HL-60/S4 (cell line): ENCODE results near the gene RSPO1.

Experiments
- in situ Hi-C: fragments of 300-500 bp; cut with MboI; formaldehyde crosslinking; loops from 2 replicates; pipeline ENCODE4 v1.14.3; 2022; ENCODE audit warnings: low sequenced_read_pairs

Gene RSPO1

GRCh38 chr1:37634244-37634991 is at the start of gene RSPO1:
Gene RSPO1, minus strand, starts transcription at chr1:37634892. Its CDS starts 5,231 bp downstream, at chr1:37629661.
- in situ Hi-C loops = no loop called here

GRCh38 chr1:37684182-37684581 is 49.5 kb upstream of the RSPO1 start:
- in situ Hi-C loops = loop anchor here (10.0 kb wide), 1 partner anchor 229 kb away; no protein-coding TSS in a partner anchor

- in situ Hi-C loops = loop anchor here (10.0 kb wide), 1 partner anchor 228 kb away; no protein-coding TSS in a partner anchor
Measured at GRCh38 chr1:37682334-37682987, 47.8 kb upstream of the RSPO1 start.

- in situ Hi-C loops = loop anchor here (10.0 kb wide), 1 partner anchor 226 kb away; no protein-coding TSS in a partner anchor
Measured at GRCh38 chr1:37680933-37681332, 46.2 kb upstream of the RSPO1 start.

GRCh38 chr1:37677808-37678207 is 43.1 kb upstream of the RSPO1 start:
- in situ Hi-C loops = no loop called here

- in situ Hi-C loops = no loop called here
Measured at GRCh38 chr1:37677143-37677439, 42.4 kb upstream of the RSPO1 start.

- in situ Hi-C loops = no loop called here
Measured at GRCh38 chr1:37676281-37677142, 41.8 kb upstream of the RSPO1 start.

- in situ Hi-C loops = no loop called here
Measured at GRCh38 chr1:37673920-37674319, 39.2 kb upstream of the RSPO1 start.

GRCh38 chr1:37672136-37672870 is 37.6 kb upstream of the RSPO1 start:
- in situ Hi-C loops = no loop called here

- in situ Hi-C loops = no loop called here
Measured at GRCh38 chr1:37671261-37671660, 36.6 kb upstream of the RSPO1 start.

- in situ Hi-C loops = no loop called here
Measured at GRCh38 chr1:37670133-37670532, 35.4 kb upstream of the RSPO1 start.

GRCh38 chr1:37667023-37667671 is 32.5 kb upstream of the RSPO1 start:
- in situ Hi-C loops = no loop called here

- in situ Hi-C loops = no loop called here
Measured at GRCh38 chr1:37666241-37666867, 31.7 kb upstream of the RSPO1 start.

GRCh38 chr1:37663426-37664000 is 28.8 kb upstream of the RSPO1 start:
- in situ Hi-C loops = no loop called here

- in situ Hi-C loops = no loop called here
Measured at GRCh38 chr1:37662031-37662755, 27.5 kb upstream of the RSPO1 start.

- in situ Hi-C loops = no loop called here
Measured at GRCh38 chr1:37661401-37661800, 26.7 kb upstream of the RSPO1 start.

- in situ Hi-C loops = no loop called here
Measured at GRCh38 chr1:37660664-37661063, 26.0 kb upstream of the RSPO1 start.

- in situ Hi-C loops = no loop called here
Measured at GRCh38 chr1:37658486-37658885, 23.8 kb upstream of the RSPO1 start.
